AG08395 (cell line): Measurements from ENCODE around the gene SELPLG.
"Not testable (repeated sequence)": the region's sequence is repeated elsewhere in the genome, so short reads cannot be mapped to it uniquely, and the experiment has no call there.

Experiments
- DNase-seq: peaks from one replicate; pipeline ENCODE4 v3.0.0; 2012; ENCODE audit warnings: mixed read lengths, low spot score

Gene SELPLG

DNA sequence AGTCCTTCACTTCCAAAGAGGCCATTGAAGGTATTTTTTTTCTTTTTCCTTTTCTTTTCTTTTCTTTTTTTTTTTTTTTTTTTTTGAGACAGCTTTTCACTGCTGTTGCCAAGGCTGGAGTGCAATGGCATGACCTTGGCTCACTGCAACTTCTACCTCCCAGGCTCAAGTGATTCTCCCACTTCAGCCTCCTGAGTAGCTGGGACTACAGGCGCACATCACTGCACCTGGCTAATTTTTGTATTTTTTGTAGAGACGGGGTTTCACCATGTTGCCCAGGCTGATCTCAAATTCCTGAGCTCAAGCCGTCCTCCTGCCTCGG, 14.8 kb downstream of the SELPLG start:
- not testable (repeated sequence) for DNase-seq

DNA sequence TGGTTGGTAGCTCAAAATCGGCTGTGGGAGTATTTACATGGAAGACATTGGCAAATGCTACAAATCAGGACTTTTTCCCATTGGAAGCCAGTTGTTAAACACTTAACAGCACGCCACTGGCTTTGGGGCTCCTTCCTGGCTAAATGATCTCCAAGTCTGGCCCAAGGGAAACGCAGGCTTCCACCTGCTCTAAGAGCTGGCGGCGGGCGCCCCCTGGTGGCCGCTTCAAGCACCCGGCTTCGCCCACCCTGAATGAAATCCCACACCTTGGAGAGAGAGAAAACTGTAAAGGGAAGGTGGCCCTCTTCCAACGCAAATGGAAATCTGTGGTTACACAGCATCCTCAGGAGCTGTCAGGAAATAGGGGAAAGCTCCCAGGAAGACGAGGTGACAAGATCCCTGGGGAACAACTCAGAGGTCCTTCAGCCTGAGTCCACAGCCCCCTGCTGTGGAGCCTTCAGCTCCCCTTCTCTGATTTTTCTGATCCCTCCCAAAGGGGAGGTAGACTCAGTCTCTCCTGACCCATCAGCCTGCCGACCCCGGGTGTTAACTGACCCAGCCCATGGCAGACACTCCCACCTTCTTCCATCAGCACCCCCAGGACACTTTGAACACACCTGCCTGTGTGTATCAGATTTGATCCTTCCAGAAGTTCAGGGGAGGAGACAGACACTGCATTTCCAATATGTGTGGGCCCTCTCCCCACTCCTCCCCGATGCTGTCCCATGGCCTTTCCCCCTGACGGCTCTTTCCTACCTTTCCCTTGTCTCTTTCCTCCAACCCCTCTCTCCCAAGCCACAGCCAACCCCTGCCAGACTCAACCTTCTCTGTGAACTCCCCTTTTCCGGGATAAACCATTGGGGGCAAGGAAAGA, 15.4 kb downstream of the SELPLG start:
- DNase-seq, result peak; percentile 84

DNA sequence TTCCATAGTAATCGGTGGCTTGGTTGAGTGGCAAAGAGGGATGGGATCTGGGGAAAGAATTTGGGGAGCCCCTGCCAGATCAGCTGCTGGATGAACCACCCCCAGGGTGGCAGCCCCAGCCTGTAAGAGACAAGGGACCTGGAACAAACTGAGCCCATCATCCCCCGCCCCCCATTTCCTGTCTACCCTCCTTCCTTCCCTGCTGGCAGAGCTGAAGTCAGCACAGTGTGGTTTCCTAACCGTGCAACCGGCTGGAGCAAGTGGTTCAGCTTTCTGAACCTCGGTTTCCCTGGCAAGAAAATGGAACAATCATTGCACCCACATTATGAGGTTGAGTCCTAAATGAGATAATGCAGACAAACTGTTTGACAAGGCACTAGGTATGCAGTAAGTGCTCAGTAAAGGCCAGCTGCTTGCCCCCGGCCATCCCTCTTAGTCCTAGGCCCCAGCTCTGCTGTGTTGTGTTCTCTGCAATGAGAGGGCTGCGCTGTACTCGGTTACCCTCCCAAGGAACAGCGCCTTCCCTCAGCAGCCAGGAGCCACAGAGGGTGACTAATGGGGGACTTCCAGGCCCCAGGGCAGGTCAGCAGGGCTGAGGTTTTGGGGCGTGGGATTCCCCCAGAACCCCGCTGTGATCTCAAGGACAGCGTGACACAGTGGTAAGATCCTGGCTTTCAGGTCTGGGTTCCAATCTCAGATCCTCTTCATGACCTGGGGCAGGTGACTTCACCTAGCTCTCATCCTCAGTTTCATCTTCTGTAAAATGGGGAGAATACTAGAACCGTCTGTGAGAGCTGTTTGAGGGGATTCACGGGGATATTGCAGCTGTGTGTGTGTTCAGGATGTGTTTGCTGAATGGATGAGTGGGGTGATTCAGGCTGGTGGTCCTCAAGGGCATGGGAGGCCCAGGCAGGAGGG, 16.5 kb downstream of the SELPLG start:
- no peak for DNase-seq

DNA sequence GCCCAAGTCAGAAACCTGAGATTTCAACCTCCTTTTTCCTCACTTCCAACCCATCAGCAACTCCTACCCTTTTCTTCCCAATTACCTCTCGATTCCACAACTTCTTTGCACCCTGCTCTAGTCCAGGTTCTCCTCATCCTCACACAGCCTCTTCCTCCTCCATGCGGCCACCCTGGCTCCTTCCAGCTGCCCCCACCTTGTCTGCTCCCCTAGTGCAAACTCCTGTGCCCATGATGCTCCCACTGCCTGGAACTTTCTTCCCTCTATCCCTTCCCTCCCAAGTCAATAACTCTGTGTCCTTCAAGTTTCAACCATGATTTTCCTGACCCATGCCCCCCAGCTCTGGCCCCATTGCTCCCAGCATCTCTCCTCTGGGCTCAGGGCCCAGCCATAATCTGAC, 17.3 kb downstream of the SELPLG start:
- no peak for DNase-seq

DNA sequence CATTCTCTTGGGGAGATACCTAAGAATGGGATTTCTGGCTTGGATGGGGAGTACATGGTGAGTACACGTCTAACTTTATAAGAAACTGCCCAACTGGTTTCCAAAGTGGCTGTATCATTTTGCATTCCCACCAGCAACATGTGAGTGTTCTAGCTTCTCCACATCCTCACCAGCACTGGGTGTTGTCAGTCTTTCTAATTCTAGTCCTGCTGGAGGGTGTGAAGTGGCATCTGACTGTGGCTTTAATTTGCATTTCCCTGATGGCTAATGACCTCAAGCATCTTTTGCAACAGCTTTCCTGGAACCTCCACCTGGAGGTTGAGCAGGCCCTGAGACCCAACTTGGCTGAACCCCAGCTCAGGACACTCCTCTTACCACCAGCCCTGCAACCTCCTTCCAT, 17.8 kb downstream of the SELPLG start:
- DNase-seq, result no peak

DNA sequence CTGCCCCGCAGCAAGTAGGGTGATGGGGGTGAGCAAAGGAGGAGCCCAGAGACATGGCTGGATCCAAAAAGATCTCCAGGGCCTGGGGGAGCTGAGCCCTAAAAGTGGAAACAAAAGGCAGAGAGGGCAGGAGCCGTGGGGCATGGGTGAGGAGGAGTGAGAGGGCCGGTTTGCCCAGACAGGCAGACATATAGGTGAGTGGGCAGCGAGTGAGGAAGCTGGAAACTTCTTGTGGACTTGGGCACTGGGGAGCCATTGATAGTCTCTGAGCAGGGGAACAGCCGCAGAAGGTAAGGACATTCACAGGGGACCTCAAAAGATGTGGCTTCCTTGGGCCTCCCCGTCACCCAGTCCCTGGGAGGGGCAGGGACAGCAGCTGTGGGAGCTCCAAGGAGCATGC, 19.1 kb downstream of the SELPLG start:
- DNase-seq, result no peak

DNA sequence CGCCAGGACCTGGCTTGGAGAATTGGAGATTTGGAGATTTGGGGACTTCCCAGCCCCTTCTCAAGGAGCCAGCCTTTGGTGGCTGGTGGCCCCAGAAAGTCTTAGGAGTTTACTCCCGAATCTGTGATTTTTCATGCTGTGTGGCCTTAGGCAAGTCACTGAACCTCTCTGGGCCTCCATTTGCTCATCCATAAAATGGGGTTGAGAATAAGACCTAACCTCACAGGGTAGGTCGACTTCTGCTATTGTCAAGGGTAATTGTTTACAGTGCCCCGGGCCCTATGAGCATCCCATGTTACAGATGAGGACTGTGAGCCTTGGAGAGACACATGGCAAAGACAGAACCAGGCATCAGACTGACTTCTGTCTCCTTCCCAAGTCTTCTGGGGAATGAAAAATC, 19.7 kb downstream of the SELPLG start:
- DNase-seq, result no peak

DNA sequence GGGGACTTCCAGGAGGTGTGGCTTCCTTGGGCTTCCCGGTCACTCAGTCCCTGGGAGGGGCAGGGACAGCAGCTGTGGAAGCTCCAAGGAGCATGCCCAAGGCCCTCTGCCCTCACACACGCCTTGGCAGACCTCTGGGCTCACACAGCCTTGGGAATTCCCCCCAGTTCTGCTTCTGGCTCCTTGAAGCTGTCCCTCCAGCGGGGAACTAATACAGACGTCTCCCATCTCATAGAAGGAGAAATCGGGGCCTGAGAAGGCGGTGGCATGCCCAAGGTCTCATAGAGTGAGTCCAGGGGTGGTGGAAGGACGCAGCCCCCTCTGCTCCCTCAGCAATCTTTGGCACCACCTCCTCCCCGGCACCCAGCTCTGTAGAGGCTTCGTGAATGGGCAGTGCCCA, 20.1 kb downstream of the SELPLG start:
- DNase-seq, result no peak

DNA sequence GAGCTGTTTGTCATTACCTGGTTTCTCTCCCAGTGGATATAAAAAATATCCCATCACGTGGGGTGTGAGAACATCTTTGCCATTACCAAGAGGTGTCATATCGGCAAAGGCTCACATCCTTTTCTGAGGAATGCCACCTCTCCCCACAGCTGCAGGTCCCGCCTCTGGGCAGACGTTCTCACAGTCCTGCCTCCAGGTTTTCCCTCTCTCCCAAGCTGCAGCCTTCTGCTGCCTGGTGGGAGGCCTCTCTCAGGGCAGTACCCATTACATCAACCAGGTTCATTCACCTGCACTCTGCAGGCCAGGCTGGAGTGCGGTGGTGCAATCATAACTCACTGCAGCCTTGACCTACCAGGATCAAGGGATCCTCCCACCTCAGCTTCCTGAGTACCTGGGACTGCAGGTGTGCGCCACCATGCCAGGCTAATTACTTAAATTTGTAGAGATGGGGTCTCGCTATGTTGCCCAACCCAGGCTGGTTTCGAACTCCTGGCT, 20.9 kb downstream of the SELPLG start:
- no peak for DNase-seq

DNA sequence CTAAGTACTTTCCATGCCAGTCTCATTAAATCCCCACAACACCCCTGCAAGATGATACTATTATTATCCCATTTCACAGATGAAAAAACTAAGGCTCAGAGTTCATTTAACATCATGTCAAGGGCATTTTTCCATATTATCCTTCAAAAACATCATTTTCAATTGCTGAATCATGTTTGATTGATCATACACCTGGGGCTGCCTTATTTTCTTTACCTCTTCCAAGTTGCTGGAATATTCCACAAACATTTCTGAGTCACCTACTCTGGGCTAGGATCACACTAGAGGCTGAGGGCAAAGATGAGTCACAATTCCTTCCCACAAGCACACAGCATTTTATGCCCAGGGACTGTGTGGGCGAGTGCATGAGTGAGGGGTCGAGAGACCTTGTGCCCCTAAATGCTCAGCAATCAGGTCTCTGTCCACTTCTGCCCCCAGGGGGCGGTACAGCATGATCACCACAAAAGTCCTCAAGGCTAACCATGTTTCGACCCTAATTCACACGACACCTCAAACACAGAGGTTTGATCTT, 21.7 kb downstream of the SELPLG start:
- peak; percentile 85 for DNase-seq

DNA sequence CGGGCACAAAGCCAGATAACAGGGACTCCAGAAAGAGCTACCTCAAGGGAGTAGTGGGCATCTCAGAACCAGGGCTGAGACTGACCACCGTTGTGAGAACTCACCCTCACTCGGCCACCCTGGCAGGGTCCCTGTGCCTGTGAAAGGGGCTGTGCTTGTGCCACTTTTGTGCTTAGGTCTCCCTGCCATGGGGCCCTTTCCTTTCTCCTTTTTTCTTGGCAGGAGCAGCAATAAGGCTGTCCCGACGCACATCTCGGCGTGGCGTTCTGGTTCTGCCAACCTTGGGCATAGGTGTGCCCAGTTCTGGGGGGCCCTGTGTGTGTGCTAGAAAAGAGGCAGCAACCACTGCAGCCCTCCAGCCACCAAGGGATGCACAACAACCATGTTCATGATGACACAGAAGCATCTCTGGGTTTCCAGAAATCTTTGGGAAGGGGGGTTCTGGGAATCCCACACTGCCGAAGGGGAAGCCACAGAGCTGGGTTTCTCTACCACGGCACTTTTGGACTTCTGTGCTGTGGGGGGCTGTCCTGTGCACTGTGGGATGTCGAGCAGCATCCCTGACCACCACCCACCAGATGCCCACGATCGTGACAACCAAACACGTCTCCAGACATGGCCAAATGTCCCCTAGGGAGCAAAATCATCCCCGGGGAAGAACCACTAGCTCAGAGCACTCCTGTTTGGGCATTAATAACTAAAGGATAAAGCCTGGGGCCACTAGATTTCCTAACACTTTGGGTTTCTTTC, 22.7 kb downstream of the SELPLG start:
- no peak for DNase-seq

DNA sequence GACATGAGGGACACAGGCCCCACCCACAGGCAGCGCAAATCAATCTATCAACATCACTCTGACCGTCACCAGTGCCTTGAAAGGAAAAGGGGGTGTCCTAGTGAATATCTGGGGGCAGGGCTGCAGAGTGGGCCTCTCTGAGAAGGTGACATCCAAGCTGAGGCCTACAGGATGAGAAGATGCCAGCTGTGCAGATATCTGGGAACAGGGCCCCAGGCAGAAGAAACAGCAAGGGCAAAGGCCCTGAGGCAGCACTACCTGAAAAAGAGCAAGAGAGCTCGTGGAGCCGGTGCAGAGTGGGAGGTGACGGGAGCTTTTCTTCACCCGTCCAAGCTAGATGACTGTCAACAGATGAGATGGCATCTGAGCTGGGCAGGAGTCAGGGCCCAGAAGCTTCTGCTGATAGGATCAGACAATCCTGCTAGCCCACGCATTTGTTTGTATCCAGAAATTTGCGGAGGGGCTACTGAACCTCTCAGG, 23.3 kb downstream of the SELPLG start:
- DNase-seq, result no peak

DNA sequence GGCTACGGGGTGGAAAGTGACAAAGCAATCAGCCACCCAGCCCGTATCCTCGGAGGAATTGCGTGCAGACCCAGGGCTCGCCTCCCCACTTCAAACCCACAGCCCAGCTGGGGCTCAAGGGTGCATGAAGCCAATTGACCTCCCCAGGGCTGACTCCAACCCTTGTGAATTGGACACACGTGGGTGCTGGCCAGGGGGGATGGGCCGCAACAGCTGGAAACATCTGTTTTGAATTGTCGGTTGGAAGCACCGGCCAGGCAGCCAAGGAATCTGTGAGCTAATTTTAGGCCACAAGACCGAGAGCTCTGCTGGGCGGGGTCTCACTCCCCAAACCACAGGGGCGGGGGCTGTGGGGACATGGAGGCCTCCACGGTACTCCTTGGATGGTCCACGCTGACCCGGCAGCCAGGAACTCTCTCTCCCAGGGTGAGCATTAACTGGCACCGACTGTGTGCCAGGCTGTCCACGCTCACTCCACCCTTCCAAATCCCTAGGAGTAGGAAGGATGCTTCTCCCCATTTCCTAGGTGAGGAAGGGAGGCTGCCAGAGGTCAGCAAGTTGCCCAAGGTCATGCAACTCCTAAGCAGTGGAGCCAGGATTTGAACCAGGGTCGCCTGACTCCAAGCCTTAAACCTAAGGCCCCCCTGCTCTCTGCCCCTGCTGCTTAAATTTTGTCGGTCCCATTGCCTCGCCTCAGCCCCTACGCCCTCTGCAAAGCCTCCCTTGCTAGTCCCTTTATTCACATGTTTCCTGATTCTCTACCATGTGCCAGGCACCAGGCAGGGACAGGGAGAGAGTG, 24.0 kb downstream of the SELPLG start:
- peak; percentile 80 for DNase-seq

DNA sequence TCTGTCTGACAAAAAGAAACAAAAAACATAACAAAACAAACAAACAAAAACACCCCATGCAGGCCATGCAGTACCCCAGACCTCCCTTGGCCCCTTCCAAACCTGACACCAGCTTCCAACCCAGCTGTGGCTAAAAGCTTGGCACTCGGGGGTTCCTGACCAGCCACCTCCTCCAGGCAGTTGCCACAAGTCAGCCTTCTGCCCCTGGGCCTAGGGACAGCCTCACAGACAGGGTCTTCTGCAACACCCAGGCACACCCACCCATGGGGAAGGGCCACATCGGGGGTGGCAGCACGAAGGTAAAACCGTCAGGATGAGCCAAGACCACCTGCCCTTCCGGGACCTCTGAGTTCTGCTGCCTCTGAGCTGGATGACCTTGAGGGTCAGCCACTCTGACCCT, 25.1 kb downstream of the SELPLG start:
- DNase-seq, result no peak

DNA sequence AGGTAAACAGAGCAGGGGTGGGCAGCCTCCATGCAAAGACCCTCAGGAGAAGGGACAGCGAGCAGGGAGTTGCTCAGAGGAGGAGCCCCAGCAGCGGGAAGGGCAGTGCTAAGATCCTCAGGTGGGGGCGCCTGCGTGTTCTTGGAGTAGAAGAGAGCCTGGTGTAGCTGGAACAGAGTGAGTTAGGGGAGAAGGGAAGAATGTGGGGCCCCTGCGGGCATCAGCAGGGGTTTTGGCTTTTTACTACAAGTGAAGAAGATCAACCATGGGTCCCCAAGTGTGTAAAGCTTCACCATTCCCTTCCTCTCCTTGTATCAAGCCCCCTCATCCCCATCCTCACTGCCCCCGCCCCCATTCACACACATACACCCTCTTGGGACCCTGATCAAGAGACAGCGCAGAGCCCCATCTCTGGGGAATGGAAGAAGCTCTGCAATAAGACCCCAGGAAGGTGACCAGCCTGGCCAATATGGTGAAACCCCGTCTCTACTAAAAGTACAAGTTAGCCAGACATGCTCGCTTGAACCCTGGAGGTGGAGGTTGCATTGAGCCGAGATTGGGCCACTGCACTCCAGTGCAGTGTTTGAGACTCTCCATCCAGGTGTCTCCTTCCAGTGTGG, 25.6 kb downstream of the SELPLG start:
- no peak for DNase-seq

DNA sequence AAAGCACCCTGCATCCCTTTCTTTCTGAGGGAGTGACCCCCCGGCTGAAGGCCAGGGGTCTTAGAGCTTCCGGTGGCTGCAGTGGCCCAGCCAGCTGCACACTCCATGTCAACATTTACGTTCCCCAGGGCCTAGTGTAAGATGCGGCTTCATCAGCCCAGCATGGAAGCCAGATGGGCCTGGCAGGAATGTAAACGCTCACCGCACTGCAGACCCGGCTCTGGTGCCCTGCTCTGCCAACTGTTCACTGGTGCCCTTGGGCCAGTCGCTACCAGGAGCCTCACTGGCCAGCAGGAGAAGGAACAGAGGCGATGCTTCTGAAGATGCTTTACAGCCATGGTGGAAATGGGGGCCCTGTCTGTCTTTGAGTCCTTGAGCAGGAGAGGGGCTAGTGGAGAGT, 27.2 kb downstream of the SELPLG start:
- DNase-seq, result no peak

DNA sequence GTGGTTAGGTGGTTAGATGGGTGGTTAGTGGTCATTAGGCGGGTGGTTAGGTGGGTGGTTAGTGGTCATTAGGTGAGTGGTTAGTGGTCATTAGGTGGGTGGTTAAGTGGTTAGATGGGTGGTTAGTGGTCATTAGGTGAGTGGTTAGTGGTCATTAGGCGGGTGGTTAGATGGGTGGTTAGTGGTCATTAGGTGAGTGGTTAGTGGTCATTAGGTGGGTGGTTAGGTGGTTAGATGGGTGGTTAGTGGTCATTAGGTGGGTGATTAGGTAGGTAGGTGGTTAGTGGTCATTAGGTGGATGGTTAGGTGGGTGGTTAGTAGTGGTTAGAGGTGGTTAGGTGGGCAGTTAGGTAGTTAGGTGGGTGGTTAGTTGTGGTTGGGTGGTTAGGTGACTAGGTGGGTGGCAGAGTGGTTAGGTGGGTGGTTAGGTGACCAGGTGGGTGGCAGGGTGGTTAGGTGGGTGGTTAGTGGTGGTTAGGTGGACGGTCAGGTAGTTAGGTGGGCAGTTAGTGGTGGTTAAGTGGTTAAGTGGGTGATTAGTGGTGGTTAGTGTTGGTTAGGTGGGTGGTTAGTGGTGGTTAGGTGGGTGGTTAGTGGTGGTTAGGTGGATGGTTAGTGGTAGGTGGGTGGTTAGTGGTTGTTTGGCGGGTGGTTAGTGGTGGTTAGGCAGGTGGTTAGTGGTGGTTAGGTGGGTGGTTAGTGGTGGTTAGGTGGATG, 27.8 kb downstream of the SELPLG start:
- no peak for DNase-seq

DNA sequence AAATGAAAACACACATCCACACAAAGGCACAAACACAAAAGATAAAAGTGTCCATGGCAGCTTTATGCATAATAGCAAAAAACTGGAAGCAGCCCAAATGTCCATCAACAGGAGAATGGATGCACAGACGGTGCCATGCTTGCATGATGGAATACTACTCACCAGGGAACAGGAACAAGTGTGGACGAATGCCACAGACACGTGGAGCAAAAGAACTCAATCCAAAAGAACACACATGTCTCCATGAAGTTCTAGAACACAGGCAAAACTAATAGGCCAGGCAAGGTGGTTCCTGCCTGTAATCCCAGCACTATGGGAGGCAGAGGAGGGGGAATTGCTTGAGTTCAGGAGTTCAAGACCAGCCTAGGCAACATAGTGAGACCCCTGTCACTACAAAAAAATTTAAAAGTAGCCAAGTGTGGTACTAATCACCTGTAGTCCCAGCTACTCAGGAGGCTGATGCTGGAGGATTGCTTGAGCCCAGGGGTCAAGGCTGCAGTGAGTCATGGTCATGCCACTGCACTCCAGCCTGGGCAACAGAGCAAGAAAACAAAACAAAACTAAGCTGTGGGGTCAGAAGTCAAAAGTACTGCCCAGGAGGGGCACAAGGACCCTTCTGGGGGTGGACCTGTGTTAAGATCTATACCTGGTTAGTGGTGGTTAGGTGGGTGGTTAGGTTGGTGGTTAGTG, 28.5 kb downstream of the SELPLG start:
- no peak for DNase-seq

DNA sequence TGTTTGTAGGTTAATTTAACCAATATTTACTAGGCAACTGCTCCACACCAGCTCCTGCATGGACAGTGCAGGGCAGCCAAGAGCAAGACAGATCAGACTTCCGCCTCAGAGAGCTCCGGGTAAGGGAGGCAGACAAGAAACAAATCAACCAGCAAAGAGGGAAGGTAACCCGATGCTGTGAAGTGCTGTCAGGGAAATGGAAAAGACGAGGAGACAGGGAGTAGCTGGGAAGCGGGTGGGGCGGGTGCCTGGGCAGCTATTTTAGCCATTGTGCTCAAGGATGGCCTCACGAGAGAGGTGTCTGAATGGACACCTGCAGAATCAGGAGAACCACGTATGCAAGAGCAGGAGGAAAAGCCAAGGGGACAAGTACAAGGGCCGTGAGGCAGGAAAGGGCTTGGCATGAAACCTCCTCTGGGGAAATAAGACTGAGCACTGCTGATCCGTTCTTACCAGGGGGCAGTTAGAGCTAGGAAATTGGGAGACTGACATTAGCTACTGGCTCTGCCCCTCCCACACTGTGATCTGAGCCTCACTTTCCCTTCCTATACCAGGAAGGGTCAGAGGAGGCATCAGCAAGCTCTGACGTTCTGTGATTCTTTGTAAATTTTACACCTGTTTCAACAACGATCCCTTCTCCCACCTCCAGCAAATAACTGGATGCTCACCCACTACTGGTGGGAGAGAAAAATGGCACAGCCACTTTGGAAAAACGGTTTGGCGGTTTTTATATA, 29.3 kb downstream of the SELPLG start:
- DNase-seq, result no peak
